HG02840 (cell line): ENCODE measurements around the gene RAPGEF4.
"Not testable (repeated sequence)": the region's sequence is repeated elsewhere in the genome, so short reads cannot be mapped to it uniquely, and the experiment has no call there.

ENCODE experiments used
- ATAC-seq: cut with Tn5 transposase; IDR thresholded peaks from one replicate; pipeline ENCODE4 v1.9.1; 2021; ENCODE audit warnings: mild to moderate bottlenecking, moderate library complexity, moderate number of reproducible peaks; ENCODE audit not compliant: unreplicated experiment, low FRiP score

Gene RAPGEF4

DNA sequence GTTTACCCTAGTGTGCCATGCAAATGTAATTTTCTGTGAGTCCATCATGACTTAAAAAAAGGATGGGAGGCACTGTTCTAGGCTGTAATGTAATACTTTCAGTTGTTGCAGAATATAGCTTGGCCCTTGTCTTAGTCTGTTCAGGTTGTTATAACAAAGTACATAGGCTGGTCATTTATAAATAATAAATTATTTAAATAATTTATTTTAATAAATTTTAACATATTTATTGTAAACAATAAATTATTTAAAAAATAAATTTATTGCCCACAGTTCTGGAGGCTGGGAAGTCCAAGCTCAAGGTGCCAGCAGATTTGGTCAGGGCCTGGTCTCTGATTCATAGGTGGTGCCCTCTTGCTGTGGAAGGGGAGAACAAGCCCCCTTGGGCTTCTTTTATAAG is 35.2 kb downstream of the RAPGEF4 start:
- ATAC-seq: no peak

DNA sequence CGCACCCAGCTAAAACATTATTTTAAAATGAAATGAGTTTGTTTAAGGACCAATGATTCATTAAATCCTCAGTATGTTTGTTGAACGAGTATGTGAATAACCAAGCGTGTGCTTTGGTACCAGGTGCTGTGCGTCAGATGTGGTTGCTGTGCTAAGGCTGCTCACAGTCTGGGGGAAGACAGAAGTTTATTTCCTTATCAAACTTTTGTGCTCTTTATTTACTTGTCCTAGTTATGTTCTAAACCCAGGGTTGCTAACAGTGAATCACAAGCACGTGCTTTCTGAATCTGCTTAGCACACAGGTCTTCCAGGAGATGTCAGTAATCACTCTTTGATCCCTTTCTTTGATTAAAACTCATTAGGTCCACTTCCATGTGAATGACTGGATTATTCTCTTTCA is 37.0 kb downstream of the RAPGEF4 start:
- ATAC-seq: no peak

DNA sequence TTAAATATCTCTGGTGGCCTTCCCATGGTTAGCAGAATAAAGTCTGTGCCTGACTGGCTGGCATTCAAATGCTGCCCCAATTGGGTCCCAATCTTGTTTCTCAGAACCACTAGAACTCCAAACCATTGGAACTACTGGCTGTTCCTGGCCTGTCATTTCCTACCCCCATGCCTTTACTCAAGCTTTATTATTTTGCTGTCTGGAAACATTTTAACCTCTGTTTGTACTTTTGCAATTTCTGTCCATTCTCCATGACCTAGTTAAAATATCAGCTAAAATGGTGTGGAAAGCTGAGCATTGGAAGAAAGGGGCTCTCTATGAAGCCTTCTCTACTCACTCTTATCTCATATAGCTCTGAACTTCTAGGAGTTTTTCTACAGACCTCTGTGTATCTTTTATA is 38.7 kb downstream of the RAPGEF4 start:
- ATAC-seq: no peak

DNA sequence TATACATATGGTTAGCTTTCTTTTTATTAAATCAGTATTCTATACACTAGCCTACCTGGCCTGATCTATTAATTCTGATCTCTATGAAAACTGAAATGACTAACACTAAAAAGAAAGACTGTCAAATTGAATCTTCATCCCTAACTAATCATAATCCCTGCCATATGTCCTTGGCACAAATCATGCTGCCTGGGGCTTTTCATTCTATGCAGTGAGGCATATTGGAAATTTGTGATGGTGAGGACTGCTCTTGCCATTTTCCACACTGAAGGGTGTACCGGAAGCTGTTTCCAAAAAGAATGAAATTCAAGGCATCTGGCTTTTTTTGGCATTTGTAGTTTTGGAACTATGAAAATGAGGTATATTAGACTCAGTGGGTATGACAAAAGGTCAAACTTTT is 39.7 kb downstream of the RAPGEF4 start:
- no peak for ATAC-seq

DNA sequence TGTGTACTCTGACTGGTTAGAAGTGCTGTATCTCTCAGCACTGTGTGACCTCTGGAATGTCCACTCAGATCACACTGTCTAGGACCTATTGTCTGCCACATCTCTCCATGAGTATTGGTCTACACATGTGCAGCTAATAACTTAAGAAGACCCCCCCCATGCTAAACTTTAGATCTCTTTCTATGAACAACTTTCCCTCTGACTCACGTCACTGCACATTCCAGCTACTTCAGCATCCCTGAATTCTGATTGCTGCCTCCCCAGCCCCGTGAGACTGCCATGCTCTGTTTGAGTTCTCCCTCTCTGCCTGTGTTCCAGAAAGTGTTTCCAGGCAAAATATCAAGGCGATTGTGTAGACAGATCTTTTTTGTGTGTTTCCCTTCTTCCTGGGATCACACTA is 41.8 kb downstream of the RAPGEF4 start:
- ATAC-seq: no peak

DNA sequence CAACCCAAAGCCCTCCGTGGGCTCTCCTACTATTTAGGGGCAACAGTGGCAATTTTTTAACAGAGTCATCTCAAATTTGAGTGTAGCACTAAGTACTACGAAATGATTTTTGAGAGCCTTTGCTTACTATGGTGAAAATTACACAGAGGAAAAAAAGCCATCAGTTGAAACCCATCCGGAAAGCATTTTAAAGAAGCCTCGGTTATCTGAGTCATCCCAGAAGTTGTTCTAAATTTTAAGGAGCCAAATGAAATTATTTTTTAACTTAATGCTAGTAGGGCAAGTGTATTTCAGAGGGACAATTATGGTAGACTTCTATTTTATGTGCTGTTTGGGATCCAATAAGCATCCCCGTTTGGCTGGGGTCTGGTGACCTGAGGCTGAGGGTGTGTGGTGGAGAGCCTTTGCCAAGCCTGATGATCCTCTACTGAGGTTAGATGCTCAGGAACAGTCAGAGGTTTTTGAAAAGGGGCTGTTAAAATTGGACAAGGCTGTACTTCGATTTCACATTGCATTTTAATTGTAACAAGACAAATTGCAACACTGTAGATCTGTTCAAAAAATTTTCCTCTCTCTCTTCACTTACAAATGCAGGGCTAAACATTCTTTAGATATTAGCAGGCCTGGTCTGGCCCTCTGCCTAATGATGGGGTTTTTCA is 47.0 kb downstream of the RAPGEF4 start:
- no peak for ATAC-seq

DNA sequence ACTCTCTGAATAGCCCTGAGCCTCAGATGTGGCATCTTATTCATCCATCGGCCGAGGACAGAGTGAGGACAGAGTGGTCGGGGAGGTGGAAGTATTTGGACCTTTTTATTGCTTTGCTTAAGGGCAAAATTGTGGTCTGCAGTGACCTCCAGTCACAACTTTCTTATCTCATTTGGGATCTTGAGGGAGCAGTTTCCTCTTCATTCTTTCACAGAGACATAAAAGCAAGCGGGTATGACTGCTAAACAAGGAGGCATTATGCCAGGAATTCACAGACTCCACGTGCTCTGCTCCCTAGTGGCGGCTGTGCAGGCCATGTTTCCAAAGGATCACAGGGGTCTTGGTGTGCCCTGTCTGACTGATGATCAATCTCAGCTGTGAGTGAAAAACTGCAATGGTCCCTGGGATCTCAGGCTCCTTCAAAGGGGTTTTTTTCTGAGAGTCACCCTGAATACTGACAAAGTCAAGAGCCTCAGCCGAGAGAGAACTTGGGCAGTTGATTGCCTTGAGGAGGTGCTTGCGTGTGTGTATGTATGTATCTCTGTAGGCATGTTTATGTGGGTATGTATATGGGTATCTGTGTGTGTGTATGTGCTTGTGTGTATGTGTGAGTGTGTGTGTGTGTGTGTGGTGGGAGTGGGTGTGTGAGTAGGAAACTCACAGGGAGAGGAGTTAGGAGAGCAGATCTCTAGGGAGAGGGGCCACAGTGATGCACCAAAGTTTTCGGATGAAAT is 47.7 kb downstream of the RAPGEF4 start:
- ATAC-seq: no peak

DNA sequence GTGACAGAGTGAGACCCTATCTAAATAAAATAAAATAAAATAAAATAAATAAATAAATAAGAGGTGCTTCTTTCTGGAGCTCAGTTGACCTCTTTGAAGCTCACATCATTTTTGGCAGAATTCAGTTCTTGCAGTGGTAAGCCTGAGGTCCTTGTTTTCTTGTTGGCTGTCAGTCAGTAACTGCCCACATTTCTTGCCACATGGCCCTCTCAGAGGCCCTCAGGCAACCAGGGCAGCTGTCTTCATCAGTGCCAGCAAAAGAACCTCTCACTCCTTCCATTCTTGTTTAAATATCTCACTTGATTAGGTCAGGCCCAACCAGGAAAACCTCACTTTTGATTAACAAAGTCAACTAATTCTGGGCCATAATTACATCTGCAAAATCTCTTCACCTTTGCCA is 53.2 kb downstream of the RAPGEF4 start:
- no peak for ATAC-seq

DNA sequence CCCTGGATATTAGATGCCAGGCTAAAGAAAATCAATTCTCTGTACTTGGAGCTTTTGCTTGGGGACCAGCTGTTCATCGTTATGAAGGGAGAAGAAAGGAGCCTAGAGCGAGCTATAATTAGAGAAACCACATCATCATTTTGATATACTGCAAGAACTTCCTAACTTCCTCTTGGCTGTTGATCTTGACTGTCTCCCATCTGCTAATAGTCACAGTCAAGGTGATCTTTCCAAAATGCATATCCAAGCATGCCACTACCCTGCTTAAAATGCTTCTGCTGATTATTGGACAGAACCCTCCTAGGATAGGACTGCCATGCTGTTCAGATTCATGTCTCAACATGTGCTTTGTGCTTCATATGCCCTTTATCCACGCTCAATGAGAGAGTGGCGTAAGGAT is 54.8 kb downstream of the RAPGEF4 start:
- ATAC-seq: no peak

DNA sequence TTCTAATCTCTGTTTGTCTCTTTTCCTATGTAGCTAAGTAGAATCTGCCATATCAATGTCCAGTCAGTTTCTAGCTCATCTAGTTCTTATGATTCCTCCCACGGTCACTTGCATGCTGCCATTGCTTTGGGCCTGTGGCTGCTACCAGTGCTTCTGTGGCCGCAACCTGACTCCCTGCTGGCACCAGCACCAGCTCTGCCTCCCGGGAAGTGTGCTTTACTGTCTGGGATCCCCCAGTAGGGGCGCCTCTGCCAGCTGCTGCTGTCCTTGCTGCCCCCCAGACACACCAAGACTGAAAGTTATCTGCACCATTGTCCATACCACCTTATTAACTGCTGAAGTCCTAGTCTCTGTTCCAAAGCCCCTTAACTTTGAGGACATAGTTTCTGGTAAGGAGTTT is 56.3 kb downstream of the RAPGEF4 start:
- ATAC-seq: no peak

DNA sequence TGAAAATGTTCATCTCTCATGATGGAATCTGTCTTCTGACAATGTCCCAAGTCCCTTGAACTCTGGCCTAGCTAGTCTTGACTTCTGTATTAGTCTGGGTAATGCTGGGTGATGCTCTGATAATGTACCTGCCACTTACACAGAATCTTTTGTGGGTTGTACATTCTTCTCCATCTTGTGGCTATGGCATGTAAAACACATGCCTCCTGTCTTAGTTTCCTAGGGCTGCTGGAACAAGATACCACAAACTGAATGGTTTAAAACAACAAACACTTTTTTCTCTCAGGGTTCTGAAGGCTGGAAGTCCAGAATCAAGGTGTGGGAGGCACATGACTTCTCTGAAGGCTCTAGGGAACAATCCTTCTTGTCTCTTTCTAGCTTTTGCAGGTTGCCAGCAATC is 57.1 kb downstream of the RAPGEF4 start:
- ATAC-seq: no peak

DNA sequence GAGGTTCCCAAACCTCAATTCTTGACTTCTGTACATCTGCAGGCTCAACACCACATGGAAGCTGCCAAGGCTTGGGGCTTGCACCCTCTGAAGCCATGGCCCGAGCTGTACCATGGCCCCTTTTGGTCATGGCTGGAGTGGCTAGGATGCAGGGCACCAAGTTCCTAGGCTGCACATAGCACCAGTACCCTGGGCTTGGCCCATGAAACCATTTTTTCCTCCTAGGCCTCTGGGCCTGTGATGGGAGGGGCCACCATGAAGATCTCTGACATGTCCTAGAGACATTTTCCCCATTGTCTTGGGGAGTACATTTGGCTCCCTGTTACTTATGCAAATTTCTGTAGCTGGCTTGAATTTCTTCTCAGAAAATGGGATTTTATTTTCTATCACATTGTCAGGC is 67.7 kb downstream of the RAPGEF4 start:
- ATAC-seq: not testable (repeated sequence)

DNA sequence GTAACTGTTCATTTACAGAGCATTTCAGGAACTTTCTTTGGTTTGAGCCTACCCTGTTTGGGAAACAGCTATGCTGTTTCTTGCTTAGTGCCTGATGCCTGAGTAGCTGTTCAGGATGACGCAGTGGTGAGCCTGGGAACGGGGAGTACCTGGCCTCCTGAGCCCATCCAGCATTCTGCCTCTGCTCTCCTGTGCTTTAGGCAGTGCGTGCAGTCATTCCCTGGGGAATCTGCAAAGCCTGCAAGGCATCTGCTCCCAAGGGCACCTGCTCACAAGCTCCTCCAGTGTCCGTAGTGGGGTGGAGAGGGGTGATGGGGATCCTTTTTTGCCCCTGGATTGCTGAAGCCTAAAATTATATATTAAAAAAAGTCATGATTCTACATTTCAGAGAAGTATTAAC is 68.8 kb downstream of the RAPGEF4 start:
- ATAC-seq: no peak

DNA sequence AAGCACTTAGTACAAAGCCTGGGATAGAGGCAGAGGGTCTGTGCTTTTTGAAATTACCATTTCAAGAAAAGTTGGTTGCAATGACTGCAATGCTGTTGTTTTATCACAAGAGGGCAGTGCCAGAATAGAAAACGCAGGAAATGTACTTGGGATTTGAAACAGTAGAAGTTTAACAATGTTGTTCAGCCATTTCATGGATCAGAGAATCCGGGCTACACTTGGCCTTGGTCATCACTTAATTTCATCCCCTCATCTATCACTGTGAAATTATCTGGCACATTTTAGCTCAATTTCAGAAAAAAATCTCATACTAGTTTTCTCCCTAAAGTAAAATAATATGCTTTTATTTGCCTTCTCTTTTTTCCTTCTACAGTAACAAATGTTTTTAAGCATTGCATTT is 70.8 kb downstream of the RAPGEF4 start:
- no peak for ATAC-seq

DNA sequence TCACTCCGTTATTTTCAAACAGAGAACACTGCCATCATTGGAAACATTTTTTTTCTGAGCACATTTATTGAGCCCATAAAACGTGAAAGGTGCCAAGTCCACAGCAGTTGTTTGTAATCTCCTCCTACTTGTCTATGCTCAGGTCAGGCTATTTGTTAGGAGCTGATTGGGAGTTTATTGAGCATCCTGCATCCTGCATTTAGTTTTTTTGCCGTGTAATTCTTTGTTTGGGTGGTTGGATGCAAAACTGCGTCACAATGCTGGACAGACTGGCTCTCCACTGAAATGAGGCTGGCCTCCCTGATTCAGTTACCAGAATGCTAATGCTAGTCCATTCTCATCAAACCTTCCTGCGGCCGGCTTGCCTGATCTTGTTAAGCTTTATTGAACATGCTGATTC is 71.4 kb downstream of the RAPGEF4 start:
- no peak for ATAC-seq

DNA sequence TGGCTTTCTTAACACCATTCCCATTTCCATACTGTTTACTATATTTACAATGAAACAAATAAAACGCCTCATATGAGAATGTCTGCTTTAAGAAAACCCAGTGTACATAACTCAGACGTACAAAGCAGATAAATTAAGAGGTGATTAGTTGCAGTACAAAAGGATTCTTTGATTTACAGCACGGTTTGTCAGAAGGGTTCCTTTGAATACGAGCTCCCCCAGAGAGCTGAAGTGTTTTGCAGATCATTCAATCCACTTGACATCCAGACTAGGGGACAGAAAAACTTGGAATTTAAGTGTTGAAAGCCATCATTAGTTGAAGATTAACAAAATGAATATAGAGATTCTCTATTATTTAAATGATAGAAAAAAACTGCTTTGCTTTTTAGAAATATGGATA is 72.5 kb downstream of the RAPGEF4 start:
- no peak for ATAC-seq

DNA sequence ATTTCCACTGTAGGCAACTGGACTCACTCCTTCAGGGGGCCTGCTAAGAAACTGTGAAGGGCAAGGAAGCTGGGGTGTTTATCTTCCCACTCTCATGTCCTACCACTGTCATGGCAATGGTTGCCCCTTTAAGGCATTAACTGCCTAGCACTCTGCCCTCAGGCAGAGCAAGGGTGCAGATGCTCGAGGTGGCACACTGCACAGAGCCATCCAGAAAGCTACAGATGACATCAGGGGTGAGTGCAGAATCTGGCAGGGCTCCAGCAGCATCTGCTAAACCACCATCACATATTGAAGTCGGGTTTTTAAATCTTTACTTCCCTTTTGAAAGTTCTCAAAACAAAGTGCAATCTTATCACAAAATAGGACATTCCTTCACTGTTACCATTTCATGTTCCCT is 75.4 kb downstream of the RAPGEF4 start:
- no peak for ATAC-seq

DNA sequence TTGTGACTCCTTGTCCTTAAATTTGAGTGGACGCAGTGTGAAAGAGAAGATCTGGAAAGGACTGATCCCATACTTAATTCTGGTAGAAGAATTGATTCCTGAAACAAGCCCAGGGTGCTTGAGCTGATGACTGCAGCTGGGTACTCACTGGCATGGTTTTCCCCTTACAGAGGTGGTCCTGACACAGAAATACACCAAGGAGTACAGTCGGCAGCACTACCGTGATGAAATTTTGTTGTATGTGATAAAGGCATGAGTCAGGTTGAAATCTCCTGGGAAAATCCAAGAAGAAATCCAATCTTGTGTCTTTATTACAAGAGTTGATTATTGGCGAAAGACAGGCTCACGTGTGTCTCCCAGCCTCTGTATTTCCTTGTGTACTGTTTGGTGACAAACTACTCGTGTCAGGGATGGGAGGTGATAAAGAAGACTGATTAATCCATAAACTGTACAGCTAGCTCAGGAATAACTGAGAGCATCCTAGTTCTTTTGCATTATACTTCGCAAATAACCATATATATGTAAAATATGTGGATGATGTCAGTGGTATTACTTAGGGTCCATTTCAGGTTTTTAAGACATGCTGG is 76.6 kb downstream of the RAPGEF4 start:
- ATAC-seq: no peak

DNA sequence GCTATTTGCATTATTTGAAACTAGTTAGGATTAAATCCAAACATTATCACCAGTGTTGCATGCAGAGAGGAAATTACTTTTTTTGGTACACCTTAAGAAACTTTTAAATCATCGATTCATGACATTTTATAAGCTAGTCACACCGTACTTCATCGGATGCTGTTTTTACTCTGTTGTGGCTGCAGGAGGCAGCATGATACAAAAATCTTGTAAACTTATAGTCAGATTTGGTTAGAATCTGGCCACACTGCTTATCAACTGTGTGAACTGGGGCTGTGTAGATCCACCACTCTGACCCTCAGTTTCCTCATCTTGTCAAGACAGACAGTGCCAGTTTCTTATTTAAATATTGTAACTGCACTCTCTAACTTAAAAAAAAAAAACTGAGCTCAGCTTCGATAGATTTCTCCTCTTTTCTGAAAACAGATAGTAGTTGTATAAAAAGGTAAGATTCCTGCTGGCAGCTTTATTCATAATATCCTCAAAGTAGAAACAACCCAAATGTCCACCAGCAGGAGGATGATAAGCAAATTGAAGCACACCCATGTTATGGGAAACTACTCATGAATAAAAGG is 77.8 kb downstream of the RAPGEF4 start:
- ATAC-seq: no peak

DNA sequence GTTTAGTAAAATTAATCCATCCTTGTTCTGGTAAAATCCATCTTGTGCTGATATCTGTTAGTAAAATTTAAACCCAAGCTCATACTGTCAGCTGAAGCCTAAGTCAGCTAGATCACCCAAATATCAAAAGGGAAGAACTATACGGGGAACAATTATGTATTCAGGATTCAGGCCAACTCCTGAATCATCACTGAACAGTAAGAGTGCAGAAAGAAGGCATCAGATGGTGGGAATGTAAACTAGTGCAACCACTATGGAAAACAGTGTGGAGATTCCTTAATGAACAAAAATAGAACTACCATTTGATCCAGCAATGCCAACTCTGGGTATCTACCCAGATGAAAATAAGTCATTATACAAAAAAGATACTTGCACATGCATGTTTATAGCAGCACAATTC is 81.8 kb downstream of the RAPGEF4 start:
- no peak for ATAC-seq

DNA sequence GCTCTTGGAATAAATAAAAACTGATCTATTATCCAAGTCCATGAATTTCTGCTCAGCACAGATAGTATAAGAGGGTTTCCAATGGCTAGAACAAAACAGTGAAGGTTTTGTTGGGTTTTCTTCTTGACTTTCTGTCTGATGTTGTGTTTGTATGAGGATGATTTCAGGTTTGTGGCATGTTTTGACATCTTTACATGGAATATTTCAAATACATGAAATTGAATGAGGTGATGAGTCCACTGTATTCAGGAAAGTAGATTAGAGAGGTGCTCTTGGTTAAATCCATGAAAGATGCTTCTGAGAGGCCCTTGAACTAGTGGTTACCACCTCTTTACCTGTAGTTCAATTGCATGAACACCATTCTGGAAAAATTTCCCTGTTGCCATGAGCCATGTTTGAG is 84.3 kb downstream of the RAPGEF4 start:
- no peak for ATAC-seq
